Measurements from ENCODE around the gene MAP3K7. TPM values are rescaled to one million over a fixed set of nuclear protein-coding genes. Genes with fewer than 3 reads are reported as not detected.

The MAP3K7 gene
- total and polyA plus RNA-seq, 2 of the 13 experiments (the other 11 are each of a cell fraction or from before 2014, with no cell fraction given): 24.1 to 24.4 TPM

DNA sequence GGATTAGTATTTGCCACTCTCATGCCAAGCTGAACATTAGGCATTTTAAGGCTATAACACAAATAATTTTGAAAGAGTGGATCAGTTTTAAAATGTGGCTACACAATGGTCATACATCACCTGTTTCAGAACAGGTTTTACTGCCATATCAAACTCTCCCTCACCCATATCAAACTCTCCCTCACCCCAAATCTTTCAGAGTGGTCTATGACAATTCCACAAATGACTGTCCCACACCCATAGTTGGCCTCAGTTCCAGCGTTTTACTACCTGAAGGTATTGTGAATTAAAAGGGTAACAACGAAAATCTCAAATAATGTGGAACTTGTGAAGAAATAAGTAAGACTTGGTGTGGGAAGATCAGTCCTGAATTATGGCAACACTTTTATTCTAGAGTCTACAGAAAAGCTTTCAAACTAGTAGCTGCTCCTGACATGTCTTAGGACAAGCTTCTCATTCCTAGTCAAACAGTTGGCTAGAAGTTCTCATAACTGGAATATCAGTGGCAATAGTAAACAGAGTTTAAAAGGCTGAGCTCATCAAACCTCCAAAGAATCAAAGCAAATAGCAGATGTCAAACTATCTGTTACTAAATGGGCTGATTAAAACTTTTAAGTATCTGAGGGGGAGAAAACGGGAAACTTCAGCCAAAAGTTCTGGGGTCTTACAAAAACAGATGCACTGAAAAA, 52.4 kb downstream of the MAP3K7 start:
- H3K4me3 ChIP-seq (replicated peaks in 1 of 3; ENCODE audit: insufficient read depth in 1 of 3, low read depth in 2 of 3, low read length in 3 of 3): no peak overlapping the region
- no peaks in the 10 kb centered on the region for H3K27me3 ChIP-seq (ENCODE audit: control insufficient read depth in 1 of 2, insufficient read depth in 2 of 2, low read length in 2 of 2)
- no peaks in the 10 kb centered on the region for H4K20me1 ChIP-seq (ENCODE audit: insufficient read depth, low read length)
- POLR2A ChIA-PET: no interaction called here
- no peak overlapping the region for H3K4me2 ChIP-seq (ENCODE audit: low read depth, low read length)
- FAIRE-seq (no peak), ATAC-seq (no peak), DNase-seq (ENCODE audit: low spot score) (no peak)
- intact Hi-C loops (cut with micrococcal nuclease; ENCODE audit: unreplicated experiment) (no loop called here), in situ Hi-C loops (cut with HindIII; ENCODE audit: extremely low pct_ligation_motif_present, low pct_unique_long_range_greater_than_20kb) (no loop called here)
- no peak overlapping the region for H3K27ac ChIP-seq (ENCODE audit: extremely low read length, insufficient read depth, low read length)
- H3K9me3 ChIP-seq (ENCODE audit: low read length): no peaks in the 10 kb centered on the region
- no peak overlapping the region for H2AFZ ChIP-seq (ENCODE audit: low read length)
- TF ChIP-seq ZNF768 (CRISPR knock-in tag; IDR thresholded peaks at IDR 0.05) (no peak), MXI1 (IDR thresholded peaks at IDR 0.05; ENCODE audit: borderline replicate concordance, low read depth, low read length) (no peak), PAWR (CRISPR knock-in tag; IDR thresholded peaks at IDR 0.05; ENCODE audit: borderline replicate concordance) (no peak)
- no peak overlapping the region for H3K9ac ChIP-seq (ENCODE audit: insufficient read depth, low read depth, low read length)
- WGBS (ENCODE audit: low lambda C conversion rate): 96% methylated on average over 3 of the region's 3 CpGs
- H3K79me2 ChIP-seq (ENCODE audit: insufficient read depth, low read length): no peaks in the 10 kb centered on the region
- CTCF ChIA-PET (ENCODE audit: low intra/inter-chr PET ratio, low total read pairs): no interaction called here
- peaks cover 3 to 8% of the 10 kb centered on the region in 2 experiments; a peak in 2 of 5 replicates for H3K36me3 ChIP-seq (replicated peaks in 1 of 2; ENCODE audit: control insufficient read depth in 1 of 2, insufficient read depth in 2 of 2, low read length in 2 of 2)
- BruUV-seq (replicated peaks): no TSS peak
- no peaks in the 10 kb centered on the region for H3K4me1 ChIP-seq (ENCODE audit: insufficient read depth, low read length)

DNA sequence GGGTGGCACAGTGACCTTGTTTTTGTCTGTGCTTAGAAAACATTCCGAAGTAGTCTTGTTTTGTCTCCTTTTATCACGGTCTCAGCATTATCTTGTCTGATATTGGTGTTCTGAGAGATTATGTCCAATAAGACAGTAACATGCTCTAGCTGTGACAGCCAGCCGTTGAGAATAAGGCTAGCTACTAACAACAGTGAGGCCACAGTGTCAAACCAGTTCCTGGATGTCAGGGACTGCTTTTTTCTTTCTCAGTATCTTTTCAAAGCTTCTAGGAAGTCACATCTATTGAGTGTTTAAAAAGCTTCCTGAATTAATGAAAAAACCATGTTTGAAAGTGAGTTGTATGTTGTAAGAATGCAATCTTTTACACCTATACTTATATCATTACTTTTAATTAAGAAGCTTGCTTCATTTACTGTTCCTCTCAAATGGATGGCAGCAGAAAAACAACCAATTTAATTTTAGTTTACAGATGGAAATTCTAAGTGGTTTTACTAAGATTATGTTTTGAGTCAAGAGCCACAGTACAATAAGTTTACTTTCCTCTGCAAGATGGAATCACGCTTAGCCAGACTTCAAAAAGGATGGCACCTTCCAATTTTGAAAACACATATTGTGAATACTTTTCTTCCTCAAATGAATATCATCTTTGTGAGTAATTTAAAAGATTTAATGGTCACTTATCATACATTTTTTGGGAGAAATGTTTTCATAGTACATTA, 53.1 kb downstream of the MAP3K7 start:
- TF ChIP-seq CBFB (CRISPR knock-in tag; IDR thresholded peaks at IDR 0.05) (no peak), DR1 (CRISPR knock-in tag; IDR thresholded peaks at IDR 0.05) (no peak), FIP1L1 (IDR thresholded peaks at IDR 0.05; ENCODE audit: borderline replicate concordance, insufficient read depth, low read depth, low read length) (no peak), NCOR1 (IDR thresholded peaks at IDR 0.05; ENCODE audit: borderline replicate concordance, low read length) (no peak), MAZ (IDR thresholded peaks at IDR 0.05; ENCODE audit: borderline replicate concordance, low read depth, low read length) (no peak), MAZ (CRISPR knock-in tag; IDR thresholded peaks at IDR 0.05; ENCODE audit: low read depth) (no peak), CREB1 (IDR thresholded peaks at IDR 0.05) (no peak), CREB1 (CRISPR knock-in tag; IDR thresholded peaks at IDR 0.05) (no peak)
- TF ChIP-seq, protein P1, sequence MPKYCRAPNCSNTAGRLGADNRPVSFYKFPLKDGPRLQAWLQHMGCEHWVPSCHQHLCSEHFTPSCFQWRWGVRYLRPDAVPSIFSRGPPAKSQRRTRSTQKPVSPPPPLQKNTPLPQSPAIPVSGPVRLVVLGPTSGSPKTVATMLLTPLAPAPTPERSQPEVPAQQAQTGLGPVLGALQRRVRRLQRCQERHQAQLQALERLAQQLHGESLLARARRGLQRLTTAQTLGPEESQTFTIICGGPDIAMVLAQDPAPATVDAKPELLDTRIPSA (CRISPR knock-in tag; IDR thresholded peaks at IDR 0.05; ENCODE audit: borderline replicate concordance): no peak
- TF ChIP-seq, protein P2, sequence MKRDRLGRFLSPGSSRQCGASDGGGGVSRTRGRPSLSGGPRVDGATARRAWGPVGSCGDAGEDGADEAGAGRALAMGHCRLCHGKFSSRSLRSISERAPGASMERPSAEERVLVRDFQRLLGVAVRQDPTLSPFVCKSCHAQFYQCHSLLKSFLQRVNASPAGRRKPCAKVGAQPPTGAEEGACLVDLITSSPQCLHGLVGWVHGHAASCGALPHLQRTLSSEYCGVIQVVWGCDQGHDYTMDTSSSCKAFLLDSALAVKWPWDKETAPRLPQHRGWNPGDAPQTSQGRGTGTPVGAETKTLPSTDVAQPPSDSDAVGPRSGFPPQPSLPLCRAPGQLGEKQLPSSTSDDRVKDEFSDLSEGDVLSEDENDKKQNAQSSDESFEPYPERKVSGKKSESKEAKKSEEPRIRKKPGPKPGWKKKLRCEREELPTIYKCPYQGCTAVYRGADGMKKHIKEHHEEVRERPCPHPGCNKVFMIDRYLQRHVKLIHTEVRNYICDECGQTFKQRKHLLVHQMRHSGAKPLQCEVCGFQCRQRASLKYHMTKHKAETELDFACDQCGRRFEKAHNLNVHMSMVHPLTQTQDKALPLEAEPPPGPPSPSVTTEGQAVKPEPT (CRISPR knock-in tag; IDR thresholded peaks at IDR 0.05; ENCODE audit: low read depth): no peak
- TF ChIP-seq, protein P3, sequence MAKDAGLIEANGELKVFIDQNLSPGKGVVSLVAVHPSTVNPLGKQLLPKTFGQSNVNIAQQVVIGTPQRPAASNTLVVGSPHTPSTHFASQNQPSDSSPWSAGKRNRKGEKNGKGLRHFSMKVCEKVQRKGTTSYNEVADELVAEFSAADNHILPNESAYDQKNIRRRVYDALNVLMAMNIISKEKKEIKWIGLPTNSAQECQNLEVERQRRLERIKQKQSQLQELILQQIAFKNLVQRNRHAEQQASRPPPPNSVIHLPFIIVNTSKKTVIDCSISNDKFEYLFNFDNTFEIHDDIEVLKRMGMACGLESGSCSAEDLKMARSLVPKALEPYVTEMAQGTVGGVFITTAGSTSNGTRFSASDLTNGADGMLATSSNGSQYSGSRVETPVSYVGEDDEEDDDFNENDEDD (CRISPR knock-in tag; IDR thresholded peaks at IDR 0.05; ENCODE audit: borderline replicate concordance): no peak
- H2AFZ ChIP-seq (ENCODE audit: low read length): no peak overlapping the region
- no peak overlapping the region for H3K9ac ChIP-seq (ENCODE audit: insufficient read depth, low read depth, low read length)
- CTCF ChIA-PET (ENCODE audit: low intra/inter-chr PET ratio, low total read pairs): no interaction called here
- H3K27ac ChIP-seq (ENCODE audit: extremely low read length, insufficient read depth, low read length): no peak overlapping the region
- BruUV-seq (replicated peaks): no TSS peak
- H3K4me2 ChIP-seq (ENCODE audit: low read depth, low read length): no peak overlapping the region
- ATAC-seq (no peak), FAIRE-seq (no peak), DNase-seq (ENCODE audit: low spot score) (no peak)
- peaks cover 3 to 10% of the 10 kb centered on the region in 2 experiments; a peak in 2 of 5 replicates for H3K36me3 ChIP-seq (replicated peaks in 1 of 2; ENCODE audit: control insufficient read depth in 1 of 2, insufficient read depth in 2 of 2, low read length in 2 of 2)
- H3K9me3 ChIP-seq (ENCODE audit: low read length): no peaks in the 10 kb centered on the region
- no peaks in the 10 kb centered on the region for H3K4me1 ChIP-seq (ENCODE audit: insufficient read depth, low read length)
- POLR2A ChIA-PET: no interaction called here
- no peak overlapping the region for H3K4me3 ChIP-seq (replicated peaks in 1 of 3; ENCODE audit: insufficient read depth in 1 of 3, low read depth in 2 of 3, low read length in 3 of 3)
- H3K79me2 ChIP-seq (ENCODE audit: insufficient read depth, low read length): no peaks in the 10 kb centered on the region
- H4K20me1 ChIP-seq (ENCODE audit: insufficient read depth, low read length): no peaks in the 10 kb centered on the region
- WGBS (ENCODE audit: low lambda C conversion rate): 91% methylated on average over 4 of the region's 4 CpGs
- H3K27me3 ChIP-seq (ENCODE audit: control insufficient read depth in 1 of 2, insufficient read depth in 2 of 2, low read length in 2 of 2): no peaks in the 10 kb centered on the region
- in situ Hi-C loops (cut with HindIII; ENCODE audit: extremely low pct_ligation_motif_present, low pct_unique_long_range_greater_than_20kb) (no loop called here), intact Hi-C loops (cut with micrococcal nuclease; ENCODE audit: unreplicated experiment) (no loop called here)
